Right lobe of liver (tissue), 6 donors: ENCODE results near the gene SLC22A23. TPM values are rescaled to one million over a fixed set of nuclear protein-coding genes. Genes with fewer than 3 reads are reported as not detected.
"Not testable (repeated sequence)": the region's sequence is repeated elsewhere in the genome, so short reads cannot be mapped to it uniquely, and the experiment has no call there.

ENCODE experiments used
- ATAC-seq, 4 donors: fragments of 200-7000 bp; cut with Tn5 transposase; one replicate each; pipeline ENCODE4 v1.9.1; 2020; ENCODE audit warnings: mild to moderate bottlenecking in 4 of 4, moderate library complexity in 4 of 4
- DNase-seq, 3 donors: peaks; one replicate each; pipeline ENCODE4 v3.0.0-alpha.2; 2020
- H3K27ac ChIP-seq, 3 donors: fragments of 200-600 bp; one replicate each; pipeline ENCODE4 v1.8.0; 2022
- H3K27me3 ChIP-seq, 2 donors: fragments of 200-600 bp; one replicate each; pipeline ENCODE4 v1.8.0; 2022
- H3K36me3 ChIP-seq, 4 donors: fragments of 200-600 bp; sonication (generic) in 1 of 4; one replicate each; pipeline versions ENCODE4 v1.5.1 to v1.8.0; 2017 to 2022; ENCODE audit warnings: control low read depth in 1 of 4
- H3K4me1 ChIP-seq, 4 donors: fragments of 200-600 bp; sonication (generic) in 1 of 4; one replicate each; pipeline versions ENCODE4 v1.5.1 to v1.8.0; 2017 to 2022; ENCODE audit warnings: control low read depth in 1 of 4
- H3K4me3 ChIP-seq, 3 donors: fragments of 200-600 bp; one replicate each; pipeline ENCODE4 v1.8.0; 2022
- H3K9me3 ChIP-seq, 4 donors: fragments of 200-600 bp; sonication (generic) in 1 of 4; one replicate each; pipeline versions ENCODE4 v1.5.1 to v1.8.0; 2017 to 2022; ENCODE audit warnings: control low read depth in 1 of 4
- POLR2A ChIP-seq: fragments of 450-650 bp; IDR thresholded peaks from one replicate; pipeline ENCODE4 v1.6.1; 2017; ENCODE audit warnings: antibody characterized with exemption, mild to moderate bottlenecking
- WGBS: methylation state at CpG from one replicate; pipeline ENCODE4 v1.1.6; 2018; ENCODE audit warnings: low coverage, low lambda C conversion rate; ENCODE audit not compliant: insufficient coverage; ENCODE audit errors: missing lambda C conversion rate; 5-methylcytosine and 5-hydroxymethylcytosine counted together
- intact Hi-C, 2 donors: fragments of 100-400 bp; cut with DNase I; formaldehyde crosslinking; loops; one replicate each; pipeline versions ENCODE4 v1.11.2 to v1.14.1; 2022
- total RNA-seq, 6 experiments: library from RNA; depleted of rRNA in 2 of 6; stranded (reverse); fragments of >200 nt in 2 of 6; fragmentation: NEBNext Ultra II Directional in 3 of 6; extraction: Animal tissue kit (Norgen Biotek cat#: 25700) in 3 of 6; gene quantifications; one replicate each; pipeline versions ENCODE4 v1.1.0 to v1.2.4, GENCODE V29; 2016 to 2023
- TF ChIP-seq, protein P1 (sequence below), 4 donors: fragments of 200-600 bp in 3 of 4; fragments of 450-650 bp in 1 of 4; IDR thresholded peaks; one replicate each; pipeline versions ENCODE4 v1.5.1 to v1.8.0; 2016 to 2022; ENCODE audit warnings: antibody characterized with exemption in 4 of 4, mild to moderate bottlenecking in 2 of 4
- donor health status: DM: no; HTN: yes; CAD: no.
- donor health status: DM: no; HTN: no; CAD: no.
- donor health status: DM: no; HTN: no; CAD: no.
- donor health status: DM: no; HTN: yes; CAD: no.
- donor health status: DM: no; HTN: yes; CAD: no.

Gene SLC22A23
- total RNA-seq, 6 experiments from 2014 or later: 11.7 to 27.6 (median 16.3) TPM

DNA sequence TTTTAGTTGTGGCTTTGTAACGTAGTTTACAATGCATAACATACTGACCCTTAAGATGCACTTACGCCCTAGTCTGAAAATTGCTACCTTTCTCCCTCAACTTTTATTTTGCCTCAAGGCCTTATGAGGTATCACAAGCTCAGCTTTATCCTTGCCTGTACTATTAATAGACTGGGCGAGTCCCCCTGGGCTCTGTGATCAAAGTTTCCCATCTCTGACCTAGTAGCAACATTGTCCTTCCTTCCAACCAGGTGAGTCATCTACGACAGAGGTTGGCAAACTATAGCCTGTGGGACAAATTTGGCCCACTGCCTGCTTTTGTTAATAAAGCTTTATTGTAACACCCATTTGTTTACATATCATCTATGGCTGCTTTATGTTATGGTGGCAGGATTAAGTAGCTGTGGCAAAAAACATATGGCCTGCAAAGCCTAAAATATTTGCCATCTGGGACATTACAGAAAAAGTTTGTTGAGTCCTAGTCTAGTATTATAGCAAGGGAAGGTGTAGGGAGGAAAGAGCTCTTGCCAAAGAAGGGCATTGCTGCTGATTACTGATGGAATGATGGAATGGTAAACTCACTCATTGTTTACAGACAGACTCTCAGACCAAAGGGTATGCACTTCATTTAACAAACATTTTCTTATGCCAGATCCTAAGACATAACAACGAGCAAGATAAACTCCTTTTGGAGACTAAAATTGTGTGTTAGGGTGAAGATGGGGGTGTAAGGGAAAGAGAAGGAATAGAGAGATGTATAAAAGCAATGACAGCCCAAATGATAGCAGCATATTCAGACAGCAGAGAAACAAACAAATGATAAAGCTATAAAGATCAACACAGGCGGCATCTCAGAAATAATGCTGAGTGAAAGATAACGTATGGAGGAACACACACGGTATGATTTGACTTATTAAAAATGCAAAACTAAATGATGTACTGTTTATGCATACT, 74.2 kb downstream of the SLC22A23 start:
- TF ChIP-seq, protein P1, sequence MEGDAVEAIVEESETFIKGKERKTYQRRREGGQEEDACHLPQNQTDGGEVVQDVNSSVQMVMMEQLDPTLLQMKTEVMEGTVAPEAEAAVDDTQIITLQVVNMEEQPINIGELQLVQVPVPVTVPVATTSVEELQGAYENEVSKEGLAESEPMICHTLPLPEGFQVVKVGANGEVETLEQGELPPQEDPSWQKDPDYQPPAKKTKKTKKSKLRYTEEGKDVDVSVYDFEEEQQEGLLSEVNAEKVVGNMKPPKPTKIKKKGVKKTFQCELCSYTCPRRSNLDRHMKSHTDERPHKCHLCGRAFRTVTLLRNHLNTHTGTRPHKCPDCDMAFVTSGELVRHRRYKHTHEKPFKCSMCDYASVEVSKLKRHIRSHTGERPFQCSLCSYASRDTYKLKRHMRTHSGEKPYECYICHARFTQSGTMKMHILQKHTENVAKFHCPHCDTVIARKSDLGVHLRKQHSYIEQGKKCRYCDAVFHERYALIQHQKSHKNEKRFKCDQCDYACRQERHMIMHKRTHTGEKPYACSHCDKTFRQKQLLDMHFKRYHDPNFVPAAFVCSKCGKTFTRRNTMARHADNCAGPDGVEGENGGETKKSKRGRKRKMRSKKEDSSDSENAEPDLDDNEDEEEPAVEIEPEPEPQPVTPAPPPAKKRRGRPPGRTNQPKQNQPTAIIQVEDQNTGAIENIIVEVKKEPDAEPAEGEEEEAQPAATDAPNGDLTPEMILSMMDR (IDR thresholded peaks at IDR 0.05): no peak
- no peak for TF ChIP-seq POLR2A
- ATAC-seq (peak in 2 of 4 donors; percentile 35 to 58), DNase-seq (no peak)
- no peaks in the 10 kb centered on the region for H3K27me3 ChIP-seq
- H3K36me3 ChIP-seq: no peaks in the 10 kb centered on the region
- WGBS: 64% methylated on average over 8 of the region's 8 CpGs
- peak overlapping the region in 2 of 3 donors; percentile 78 to 84 for H3K27ac ChIP-seq
- H3K4me1 ChIP-seq: peaks cover 0 to 84% (median 32%) of the 10 kb centered on the region in 4 donors
- no peaks in the 10 kb centered on the region for H3K9me3 ChIP-seq
- no peak overlapping the region for H3K4me3 ChIP-seq
- intact Hi-C loops: no loop called here

DNA sequence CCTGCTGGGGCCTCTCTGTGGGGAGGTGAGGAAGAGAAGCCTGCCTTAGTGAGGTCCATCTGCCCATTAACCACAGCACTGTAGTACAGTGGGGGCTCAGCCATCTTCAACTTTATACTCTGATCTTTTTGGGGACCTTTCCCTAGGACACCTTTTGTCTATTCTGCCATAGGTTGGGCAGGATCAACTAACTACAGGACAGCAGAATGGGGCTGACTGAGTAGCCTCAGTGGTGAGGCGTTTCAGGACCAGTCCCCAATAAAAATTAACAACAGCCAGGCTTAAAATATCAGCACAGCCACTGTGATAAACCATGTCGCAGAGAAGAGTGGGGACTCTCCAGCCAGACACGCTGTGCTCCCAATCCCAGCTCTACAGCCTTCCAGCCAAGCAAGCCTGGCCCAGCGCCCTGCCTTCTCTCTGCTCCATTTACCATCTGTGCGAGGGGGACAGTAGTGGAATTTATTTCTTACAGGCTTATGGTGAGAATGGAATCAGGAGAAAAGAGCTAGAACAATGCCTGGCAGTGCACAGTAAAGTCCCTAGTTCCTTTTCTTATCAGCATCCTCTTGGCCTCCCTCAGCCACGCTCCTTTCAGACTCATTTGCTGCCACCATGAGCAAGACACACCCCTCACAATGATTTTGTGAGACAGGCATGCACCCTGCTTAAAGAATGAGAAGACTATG, 75.5 kb downstream of the SLC22A23 start:
- ATAC-seq (no peak), DNase-seq (no peak)
- 100% methylated on average over 1 of the region's 6 CpGs for WGBS
- Histone ChIP-seq H3K27me3 (no peaks in the 10 kb centered on the region), H3K4me1 (peaks cover 0 to 94% (median 32%) of the 10 kb centered on the region in 4 donors), H3K36me3 (no peaks in the 10 kb centered on the region), H3K27ac (peak overlapping the region; percentile 59 to 84 (median 78)), H3K4me3 (no peak overlapping the region), H3K9me3 (no peaks in the 10 kb centered on the region)
- TF ChIP-seq, protein P1 (IDR thresholded peaks at IDR 0.05): no peak
- TF ChIP-seq POLR2A: no peak
- intact Hi-C loops: no loop called here

- no peaks in the 10 kb centered on the region for H3K36me3 ChIP-seq
- peak overlapping the region; percentile 59 to 84 (median 78) for H3K27ac ChIP-seq
- intact Hi-C loops: no loop called here
- no peak overlapping the region for H3K4me3 ChIP-seq
- TF ChIP-seq, protein P1 (IDR thresholded peaks at IDR 0.05): no peak
- peak; percentile 69 for TF ChIP-seq POLR2A
- WGBS: 35% methylated on average over 10 of the region's 11 CpGs
- no peaks in the 10 kb centered on the region for H3K9me3 ChIP-seq
- peaks cover 0 to 93% (median 29%) of the 10 kb centered on the region in 4 donors for H3K4me1 ChIP-seq
- DNase-seq (peak; percentile 72 to 90 (median 85)), ATAC-seq (peak; percentile 45 to 69 (median 56))
- no peaks in the 10 kb centered on the region for H3K27me3 ChIP-seq
These were observed 76.3 kb downstream of the SLC22A23 start for GRCh38 chr6:3380344-3381232.

DNA sequence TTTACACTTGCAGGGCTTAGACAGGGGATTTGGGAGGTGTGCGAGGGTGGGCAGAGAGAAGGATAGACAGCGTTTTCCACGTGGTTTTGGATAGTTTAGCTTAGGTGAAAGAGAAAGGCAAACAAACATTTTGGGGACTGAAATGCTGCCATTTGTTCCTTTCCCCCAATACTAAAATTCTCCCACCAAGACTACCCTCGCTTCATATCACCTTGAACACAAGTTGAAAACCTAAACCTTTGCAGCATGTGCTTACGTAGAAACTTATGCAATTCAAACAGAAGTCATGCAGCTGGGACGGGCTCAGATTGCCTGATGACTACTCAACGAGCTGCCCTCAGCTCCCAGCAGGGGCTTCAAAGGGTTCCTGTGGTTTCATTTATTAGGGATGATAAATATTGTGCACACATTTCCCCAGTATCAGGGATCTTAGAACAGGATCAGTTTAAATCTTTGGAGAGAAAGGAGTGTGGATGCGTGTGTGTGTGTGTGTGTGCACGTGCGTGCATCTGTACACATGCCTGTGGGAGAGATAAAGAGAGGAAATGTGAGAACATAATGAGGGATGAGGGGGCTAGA, 77.3 kb downstream of the SLC22A23 start:
- Histone ChIP-seq H3K4me3 (no peak overlapping the region), H3K27ac (peak overlapping the region in 2 of 3 donors; percentile 59 to 84), H3K36me3 (no peaks in the 10 kb centered on the region), H3K27me3 (no peaks in the 10 kb centered on the region), H3K4me1 (peaks cover 0 to 84% (median 24%) of the 10 kb centered on the region in 4 donors), H3K9me3 (no peaks in the 10 kb centered on the region)
- ATAC-seq (no peak), DNase-seq (no peak)
- intact Hi-C loops: no loop called here
- WGBS: 61% methylated on average over 10 of the region's 10 CpGs
- TF ChIP-seq POLR2A: no peak
- TF ChIP-seq, protein P1 (IDR thresholded peaks at IDR 0.05): no peak

- peaks cover 0 to 81% (median 23%) of the 10 kb centered on the region in 4 donors for H3K4me1 ChIP-seq
- intact Hi-C loops, H3K36me3 ChIP-seq, H3K27me3 ChIP-seq, H3K9me3 ChIP-seq, H3K4me3 ChIP-seq, DNase-seq, ATAC-seq: not testable (repeated sequence)
- WGBS: 0% methylated on average over 1 of the region's 4 CpGs
- peak overlapping the region in 1 of 3 donors; percentile 84 for H3K27ac ChIP-seq
These were observed 78.0 kb downstream of the SLC22A23 start for GRCh38 chr6:3378808-3379207.

GRCh38 chr6:3378398-3378782, 78.5 kb downstream of the SLC22A23 start:
- H3K27me3 ChIP-seq, H3K9me3 ChIP-seq, ATAC-seq, H3K4me3 ChIP-seq, H3K36me3 ChIP-seq, intact Hi-C loops, DNase-seq: not testable (repeated sequence)
- H3K4me1 ChIP-seq: peaks cover 0 to 81% (median 23%) of the 10 kb centered on the region in 4 donors
- H3K27ac ChIP-seq: peak overlapping the region in 2 of 3 donors; percentile 59 to 84
- 33% methylated on average over 2 of the region's 6 CpGs for WGBS
